Large intestine (tissue), 3 donors: ENCODE measurements around the gene SMAD4. TPM values are rescaled to one million over a fixed set of nuclear protein-coding genes. Genes with fewer than 3 reads are reported as not detected.

Experiments used
- DNase-seq, 2 donors: peaks; one replicate each; pipeline versions ENCODE4 v3.0.0 to v3.0.0-alpha.2; 2013
- H3K27ac ChIP-seq: one replicate; pipeline ENCODE4 v1.5.1; 2013; ENCODE audit warnings: low read length
- H3K27me3 ChIP-seq: 2 replicates; pipeline ENCODE4 v1.6.1; 2013; ENCODE audit warnings: low read length; ENCODE audit not compliant: control insufficient read depth, insufficient read depth
- H3K36me3 ChIP-seq: 2 replicates; pipeline ENCODE4 v1.6.1; 2013; ENCODE audit warnings: low read length; ENCODE audit not compliant: control insufficient read depth, insufficient read depth
- H3K4me1 ChIP-seq: one replicate; pipeline ENCODE4 v1.6.1; 2013; ENCODE audit warnings: low read length; ENCODE audit not compliant: control insufficient read depth, insufficient read depth
- H3K4me3 ChIP-seq: one replicate; pipeline ENCODE4 v1.5.1; 2013; ENCODE audit warnings: low read length
- H3K9me3 ChIP-seq: one replicate; pipeline ENCODE4 v1.6.1; 2013; ENCODE audit warnings: mild to moderate bottlenecking, low read depth, low read length, moderate library complexity; ENCODE audit not compliant: control insufficient read depth
- WGBS: methylation state at CpG from one replicate; pipeline ENCODE4 v1.1.5; 2013; ENCODE audit warnings: low lambda C conversion rate; ENCODE audit not compliant: insufficient coverage; 5-methylcytosine and 5-hydroxymethylcytosine counted together
- polyA plus RNA-seq: library from polyadenylated mRNA; unstranded; fragments of 120-200 nt; gene quantifications from one replicate; pipeline ENCODE4 v1.2.1, GENCODE V29; 2013

The SMAD4 gene
- polyA plus RNA-seq, 1 donor: 94.0 TPM

GRCh38 chr18:51039138-51040112, 9.4 kb downstream of the SMAD4 start:
- no peak for DNase-seq
- no peak overlapping the region for H3K27ac ChIP-seq
- no peak overlapping the region for H3K4me3 ChIP-seq
- no peaks in the 10 kb centered on the region for H3K27me3 ChIP-seq
- no peaks in the 10 kb centered on the region for H3K9me3 ChIP-seq
- H3K4me1 ChIP-seq: no peaks in the 10 kb centered on the region
- H3K36me3 ChIP-seq: peaks cover 4% of the 10 kb centered on the region
- 70% methylated on average over 3 of the region's 8 CpGs for WGBS

- no peak for DNase-seq
- no peaks in the 10 kb centered on the region for H3K36me3 ChIP-seq
- H3K27me3 ChIP-seq: no peaks in the 10 kb centered on the region
- H3K9me3 ChIP-seq: no peaks in the 10 kb centered on the region
- no peak overlapping the region for H3K4me3 ChIP-seq
- no peak overlapping the region for H3K27ac ChIP-seq
- peaks cover 2% of the 10 kb centered on the region for H3K4me1 ChIP-seq
- 100% methylated on average over 1 of the region's 3 CpGs for WGBS
These were observed 11.8 kb downstream of the SMAD4 start for GRCh38 chr18:51041677-51042352.

GRCh38 chr18:51044928-51045585, 15.0 kb downstream of the SMAD4 start:
- Histone ChIP-seq H3K36me3 (peaks cover 9% of the 10 kb centered on the region), H3K4me3 (no peak overlapping the region), H3K27me3 (no peaks in the 10 kb centered on the region), H3K9me3 (no peaks in the 10 kb centered on the region), H3K27ac (no peak overlapping the region), H3K4me1 (peaks cover 2% of the 10 kb centered on the region)
- DNase-seq: peak in 1 of 2 donors; percentile 13
- 26% methylated on average over 2 of the region's 2 CpGs for WGBS

GRCh38 chr18:51048190-51048589, 18.2 kb downstream of the SMAD4 start:
- H3K9me3 ChIP-seq: no peaks in the 10 kb centered on the region
- H3K36me3 ChIP-seq: peaks cover 12% of the 10 kb centered on the region
- WGBS: no CpG with 5 or more reads among the region's 1 CpG
- no peak for DNase-seq
- H3K4me1 ChIP-seq: peaks cover 2% of the 10 kb centered on the region
- no peak overlapping the region for H3K27ac ChIP-seq
- no peak overlapping the region for H3K4me3 ChIP-seq
- no peaks in the 10 kb centered on the region for H3K27me3 ChIP-seq

GRCh38 chr18:51049137-51049536, 19.1 kb downstream of the SMAD4 start:
- Histone ChIP-seq H3K9me3 (no peaks in the 10 kb centered on the region), H3K27ac (no peak overlapping the region), H3K4me3 (no peak overlapping the region), H3K4me1 (peaks cover 2% of the 10 kb centered on the region), H3K27me3 (no peaks in the 10 kb centered on the region), H3K36me3 (peaks cover 12% of the 10 kb centered on the region)
- WGBS: 100% methylated on average over 2 of the region's 2 CpGs
- no peak for DNase-seq

- Histone ChIP-seq H3K4me1 (no peaks in the 10 kb centered on the region), H3K27ac (no peak overlapping the region), H3K36me3 (peaks cover 20% of the 10 kb centered on the region), H3K4me3 (no peak overlapping the region), H3K9me3 (no peaks in the 10 kb centered on the region), H3K27me3 (no peaks in the 10 kb centered on the region)
- peak; percentile 33 to 45 for DNase-seq
- WGBS: no CpG with 5 or more reads among the region's 2 CpGs
These were observed 21.2 kb downstream of the SMAD4 start for GRCh38 chr18:51051105-51051712.

- Histone ChIP-seq H3K27ac (peak overlapping the region; percentile 59), H3K9me3 (no peaks in the 10 kb centered on the region), H3K36me3 (peaks cover 21% of the 10 kb centered on the region), H3K4me3 (no peak overlapping the region), H3K4me1 (no peaks in the 10 kb centered on the region), H3K27me3 (no peaks in the 10 kb centered on the region)
- peak in 1 of 2 donors; percentile 52 for DNase-seq
These were observed 23.8 kb downstream of the SMAD4 start for GRCh38 chr18:51053814-51054213.

- WGBS: no CpG with 5 or more reads among the region's 3 CpGs
These were observed 24.8 kb downstream of the SMAD4 start for GRCh38 chr18:51054764-51055163.

GRCh38 chr18:51059969-51060368, 30.0 kb downstream of the SMAD4 start:
- no peaks in the 10 kb centered on the region for H3K9me3 ChIP-seq
- H3K4me3 ChIP-seq: no peak overlapping the region
- no peak for DNase-seq
- H3K4me1 ChIP-seq: no peaks in the 10 kb centered on the region
- 100% methylated on average over 2 of the region's 3 CpGs for WGBS
- H3K27me3 ChIP-seq: no peaks in the 10 kb centered on the region
- no peak overlapping the region for H3K27ac ChIP-seq
- H3K36me3 ChIP-seq: peaks cover 30% of the 10 kb centered on the region

More at GRCh38 chr18:51054764-51055163, 24.8 kb downstream of the SMAD4 start:
- Histone ChIP-seq H3K9me3 (no peaks in the 10 kb centered on the region), H3K27me3 (no peaks in the 10 kb centered on the region), H3K4me3 (no peak overlapping the region), H3K4me1 (no peaks in the 10 kb centered on the region), H3K36me3 (peaks cover 26% of the 10 kb centered on the region), H3K27ac (no peak overlapping the region)
- no peak for DNase-seq

- peaks cover 45% of the 10 kb centered on the region for H3K36me3 ChIP-seq
- no peak for DNase-seq
- H3K27me3 ChIP-seq: no peaks in the 10 kb centered on the region
- H3K4me1 ChIP-seq: no peaks in the 10 kb centered on the region
- no peak overlapping the region for H3K27ac ChIP-seq
- H3K9me3 ChIP-seq: no peaks in the 10 kb centered on the region
- H3K4me3 ChIP-seq: no peak overlapping the region
These were observed 34.2 kb downstream of the SMAD4 start for GRCh38 chr18:51064256-51064655.
